SK-N-SH (cell line): ENCODE results near the gene AKAP10. TPM values are rescaled to one million over a fixed set of nuclear protein-coding genes. Genes with fewer than 3 reads are reported as not detected.

Experiments
- CTCF ChIA-PET: fragments of 300-600, 350-600 bp; formaldehyde crosslinking; extraction: SDS; loops from one replicate; lab custom pipeline; 2021; lab: Yijun Ruan, JAX
- POLR2A ChIA-PET: fragments of 350-600 bp; sonication (Branson Sonifier 250); formaldehyde crosslinking; extraction: SDS; loops from one replicate; lab custom pipeline; 2020; ENCODE audit warnings: antibody characterized with exemption, inconsistent platforms; lab: Yijun Ruan, JAX
- DNase-seq: peaks from one replicate; pipeline ENCODE4 v3.0.0; 2012
- H2AFZ ChIP-seq: fragments of 200-600 bp; sonication (generic); 2 replicates; pipeline ENCODE4 v1.8.1; 2016; ENCODE audit warnings: antibody characterized with exemption, mild to moderate bottlenecking, low read depth
- H3F3A ChIP-seq: fragments of 200-600 bp; sonication (generic); replicated peaks from 2 replicates; pipeline ENCODE3; 2016; ENCODE audit warnings: antibody characterized with exemption, mild to moderate bottlenecking; ENCODE audit not compliant: insufficient read depth
- H3K27ac ChIP-seq, 2 experiments: fragments of 200-500 bp in 1 of 2; fragments of 200-600 bp in 1 of 2; sonication (Bioruptor generic) in 1 of 2; sonication (generic), shearing (Covaris generic) in 1 of 2; 2 replicates each; pipeline versions ENCODE4 v1.5.1 to v1.6.1; 2014 to 2016; ENCODE audit warnings: low read depth in 2 of 2, inconsistent platforms in 1 of 2, low read length in 1 of 2, mild to moderate bottlenecking in 1 of 2, mixed read lengths in 1 of 2
- H3K27me3 ChIP-seq: fragments of 200-600 bp; sonication (generic), shearing (Covaris generic); 2 replicates; pipeline ENCODE4 v1.6.1; 2016; ENCODE audit warnings: mixed run types; ENCODE audit not compliant: insufficient read depth
- H3K36me3 ChIP-seq, 2 experiments: fragments of 200-500 bp in 1 of 2; fragments of 200-600 bp in 1 of 2; sonication (Bioruptor generic) in 1 of 2; sonication (generic) in 1 of 2; replicated peaks in 1 of 2; 2 replicates each; pipeline versions ENCODE3 to v1.5.1; 2014 to 2016; ENCODE audit warnings: low read length in 1 of 2, mild to moderate bottlenecking in 1 of 2; ENCODE audit not compliant: insufficient read depth in 2 of 2, control insufficient read depth in 1 of 2
- H3K4me1 ChIP-seq, 2 experiments: fragments of 200-500 bp in 1 of 2; fragments of 200-600 bp in 1 of 2; sonication (Bioruptor generic) in 1 of 2; sonication (generic), shearing (Covaris generic) in 1 of 2; 2 replicates each; pipeline versions ENCODE4 v1.5.1 to v1.6.1; 2014 to 2016; ENCODE audit warnings: low read depth in 1 of 2, low read length in 1 of 2, mixed run types in 1 of 2; ENCODE audit not compliant: insufficient read depth in 2 of 2, control insufficient read depth in 1 of 2
- H3K4me2 ChIP-seq: fragments of 200-600 bp; sonication (generic), shearing (Covaris generic); 2 replicates; pipeline ENCODE4 v1.6.1; 2017; ENCODE audit warnings: mixed run types
- H3K4me3 ChIP-seq, 2 experiments: fragments of 200-500 bp in 1 of 2; fragments of 200-600 bp in 1 of 2; sonication (Bioruptor generic) in 1 of 2; sonication (generic), shearing (Covaris generic) in 1 of 2; 2 replicates each; pipeline versions ENCODE4 v1.5.1 to v1.8.1; 2014 to 2016; ENCODE audit warnings: low read depth in 2 of 2, inconsistent platforms in 1 of 2, low read length in 1 of 2, mild to moderate bottlenecking in 1 of 2, mixed read lengths in 1 of 2, moderate library complexity in 1 of 2
- H3K79me2 ChIP-seq: fragments of 200-600 bp; sonication (generic); 2 replicates; pipeline ENCODE4 v1.8.1; 2017; ENCODE audit warnings: mild to moderate bottlenecking; ENCODE audit not compliant: insufficient read depth
- H3K9ac ChIP-seq: fragments of 200-600 bp; sonication (generic); 2 replicates; pipeline ENCODE4 v1.6.1; 2017; ENCODE audit warnings: mixed run types
- H3K9me2 ChIP-seq: fragments of 200-600 bp; sonication (generic); 2 replicates; pipeline ENCODE4 v1.6.1; 2017; ENCODE audit warnings: mixed run types
- H3K9me3 ChIP-seq: fragments of 200-600 bp; sonication (generic); 2 replicates; pipeline ENCODE4 v1.6.1; 2017; ENCODE audit warnings: mixed run types, mild to moderate bottlenecking, moderate library complexity
- H4K20me1 ChIP-seq: fragments of 200-600 bp; sonication (generic); 2 replicates; pipeline ENCODE4 v1.6.1; 2017; ENCODE audit warnings: mild to moderate bottlenecking, mixed run types; ENCODE audit not compliant: insufficient read depth
- ELF1 ChIP-seq: IDR thresholded peaks from 2 replicates; pipeline ENCODE4 v1.4.0; 2012
- EZH2phosphoT487 ChIP-seq: fragments of 200-600 bp; sonication (generic); IDR thresholded peaks from 2 replicates; pipeline ENCODE4 v1.6.1; 2017; ENCODE audit warnings: low read depth, mixed run types, mild to moderate bottlenecking, antibody characterized with exemption, moderate library complexity, borderline replicate concordance
- FOSL2 ChIP-seq: IDR thresholded peaks from 2 replicates; pipeline ENCODE4 v1.4.0; 2012; ENCODE audit warnings: low read depth, mild to moderate bottlenecking, moderate library complexity, borderline replicate concordance
- FOXM1 ChIP-seq: IDR thresholded peaks from 2 replicates; pipeline ENCODE4 v1.4.0; 2012; ENCODE audit warnings: low read depth, mild to moderate bottlenecking
- GABPA ChIP-seq: IDR thresholded peaks from 2 replicates; pipeline ENCODE4 v1.4.0; 2012; ENCODE audit warnings: low read depth, mild to moderate bottlenecking
- GATA2 ChIP-seq: sonication (generic); formaldehyde crosslinking; IDR thresholded peaks from 2 replicates; pipeline ENCODE4 v1.5.0; 2020; ENCODE audit warnings: mild to moderate bottlenecking, missing genetic modification reagents
- NFIC ChIP-seq: IDR thresholded peaks from 2 replicates; pipeline ENCODE4 v1.4.0; 2012; ENCODE audit warnings: borderline replicate concordance
- PBX3 ChIP-seq: IDR thresholded peaks from 2 replicates; pipeline ENCODE4; 2012
- POLR2AphosphoS5 ChIP-seq: IDR thresholded peaks from 2 replicates; pipeline ENCODE4 v1.6.1; 2012; ENCODE audit warnings: low read depth, low read length
- RAD21 ChIP-seq: IDR thresholded peaks from 2 replicates; pipeline ENCODE4 v1.6.1; 2012; ENCODE audit warnings: mild to moderate bottlenecking, low read length
- RFX5 ChIP-seq: IDR thresholded peaks from 2 replicates; pipeline ENCODE4 v1.6.1; 2012; ENCODE audit warnings: mild to moderate bottlenecking, improper control_type of control experiment, low read length
- RXRA ChIP-seq: IDR thresholded peaks from 2 replicates; pipeline ENCODE4 v1.4.0; 2012; ENCODE audit warnings: low read depth, mild to moderate bottlenecking, borderline replicate concordance
- SMC3 ChIP-seq: IDR thresholded peaks from 2 replicates; pipeline ENCODE4 v1.6.1; 2012; ENCODE audit warnings: low read depth, low read length, improper control_type of control experiment
- TAF1 ChIP-seq: IDR thresholded peaks from 2 replicates; pipeline ENCODE4 v1.6.1; 2012; ENCODE audit warnings: low read depth, mild to moderate bottlenecking, low read length, moderate library complexity, borderline replicate concordance
- TCF12 ChIP-seq: IDR thresholded peaks from 2 replicates; pipeline ENCODE4 v1.4.0; 2012
- TEAD4 ChIP-seq: IDR thresholded peaks from 2 replicates; pipeline ENCODE4 v1.4.0; 2012; ENCODE audit warnings: mild to moderate bottlenecking, borderline replicate concordance; ENCODE audit not compliant: insufficient read depth
- USF1 ChIP-seq: IDR thresholded peaks from 2 replicates; pipeline ENCODE4 v1.4.0; 2012; ENCODE audit warnings: low read depth, borderline replicate concordance
- WGBS: methylation state at CpG from one replicate; pipeline ENCODE4 v1.1.6; 2017; ENCODE audit warnings: low lambda C conversion rate; 5-methylcytosine and 5-hydroxymethylcytosine counted together
- polyA plus RNA-seq, 3 experiments: library from polyadenylated mRNA; depleted of rRNA; stranded (reverse); fragments of >200 nt; gene quantifications; 2 replicates each; pipeline ENCODE4 v1.2.3, GENCODE V29; 2012
- TF ChIP-seq, protein P1 (sequence below): fragments of 200-600 bp; sonication (generic); IDR thresholded peaks from 2 replicates; pipeline ENCODE4 v1.6.1; 2017; ENCODE audit warnings: antibody characterized with exemption, mild to moderate bottlenecking, moderate library complexity
- TF ChIP-seq, protein P2 (sequence below): fragments of 150-350 bp; IDR thresholded peaks from 2 replicates; pipeline ENCODE4 v1.6.1; 2017; ENCODE audit warnings: antibody characterized with exemption, low read length, low read depth, borderline replicate concordance
- TF ChIP-seq, protein P3 (sequence below): fragments of 150-350 bp; IDR thresholded peaks from 2 replicates; pipeline ENCODE4 v1.6.1; 2016; ENCODE audit warnings: mild to moderate bottlenecking, low read depth, low read length

The AKAP10 gene
- polyA plus RNA-seq, 1 of the 3 experiments (the other 2 are of a cell fraction), result 12.7 TPM

DNA sequence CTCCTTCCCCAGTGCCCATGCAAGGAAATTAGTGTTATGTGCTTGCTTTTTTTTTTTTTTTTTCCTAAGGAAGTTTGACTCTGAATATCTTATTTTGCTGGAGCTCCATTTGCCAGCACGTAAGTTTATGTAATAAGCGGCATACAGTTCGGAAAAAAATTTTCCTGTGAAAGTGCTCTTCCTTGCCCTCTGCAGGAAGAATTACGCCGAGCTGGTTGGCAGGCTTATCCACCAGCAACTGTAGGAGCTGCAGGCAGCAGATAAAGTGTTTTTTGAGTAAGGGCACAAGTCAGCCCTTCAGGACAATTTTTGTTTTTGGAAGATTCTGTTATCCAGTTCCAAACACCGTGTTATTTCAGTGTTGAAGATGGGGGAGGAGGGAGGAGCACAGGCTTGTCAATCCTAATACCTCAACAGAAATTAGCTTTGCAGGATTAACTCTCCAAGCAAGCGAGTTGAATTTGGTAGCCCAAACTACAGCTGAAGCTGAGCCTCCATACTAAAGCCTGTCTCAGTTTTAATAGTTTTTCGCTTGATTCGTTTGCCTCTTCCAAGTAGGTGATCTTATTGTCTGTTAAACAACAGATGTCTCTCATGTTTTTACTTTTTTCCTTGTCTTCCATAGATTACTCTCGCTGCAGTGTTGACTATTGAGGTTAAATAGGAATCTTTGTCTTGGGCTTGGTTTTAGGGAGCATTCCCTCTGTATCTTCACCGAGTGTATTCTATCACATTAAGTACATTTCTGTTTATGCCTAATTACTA lies 32.7 kb upstream of the AKAP10 start (continued):
- TF ChIP-seq SMC3 (peak; percentile 42; the same call in 1 of the 2 replicates), TEAD4 (no peak), EZH2phosphoT487 (no peak), PBX3 (no peak), GABPA (no peak), FOSL2 (no peak), TCF12 (no peak), GATA2 (CRISPR knock-in tag) (no peak)
- TF ChIP-seq, protein P1, sequence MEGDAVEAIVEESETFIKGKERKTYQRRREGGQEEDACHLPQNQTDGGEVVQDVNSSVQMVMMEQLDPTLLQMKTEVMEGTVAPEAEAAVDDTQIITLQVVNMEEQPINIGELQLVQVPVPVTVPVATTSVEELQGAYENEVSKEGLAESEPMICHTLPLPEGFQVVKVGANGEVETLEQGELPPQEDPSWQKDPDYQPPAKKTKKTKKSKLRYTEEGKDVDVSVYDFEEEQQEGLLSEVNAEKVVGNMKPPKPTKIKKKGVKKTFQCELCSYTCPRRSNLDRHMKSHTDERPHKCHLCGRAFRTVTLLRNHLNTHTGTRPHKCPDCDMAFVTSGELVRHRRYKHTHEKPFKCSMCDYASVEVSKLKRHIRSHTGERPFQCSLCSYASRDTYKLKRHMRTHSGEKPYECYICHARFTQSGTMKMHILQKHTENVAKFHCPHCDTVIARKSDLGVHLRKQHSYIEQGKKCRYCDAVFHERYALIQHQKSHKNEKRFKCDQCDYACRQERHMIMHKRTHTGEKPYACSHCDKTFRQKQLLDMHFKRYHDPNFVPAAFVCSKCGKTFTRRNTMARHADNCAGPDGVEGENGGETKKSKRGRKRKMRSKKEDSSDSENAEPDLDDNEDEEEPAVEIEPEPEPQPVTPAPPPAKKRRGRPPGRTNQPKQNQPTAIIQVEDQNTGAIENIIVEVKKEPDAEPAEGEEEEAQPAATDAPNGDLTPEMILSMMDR, result peak; percentile 66
- TF ChIP-seq, all 33 proteins: peak for 6

DNA sequence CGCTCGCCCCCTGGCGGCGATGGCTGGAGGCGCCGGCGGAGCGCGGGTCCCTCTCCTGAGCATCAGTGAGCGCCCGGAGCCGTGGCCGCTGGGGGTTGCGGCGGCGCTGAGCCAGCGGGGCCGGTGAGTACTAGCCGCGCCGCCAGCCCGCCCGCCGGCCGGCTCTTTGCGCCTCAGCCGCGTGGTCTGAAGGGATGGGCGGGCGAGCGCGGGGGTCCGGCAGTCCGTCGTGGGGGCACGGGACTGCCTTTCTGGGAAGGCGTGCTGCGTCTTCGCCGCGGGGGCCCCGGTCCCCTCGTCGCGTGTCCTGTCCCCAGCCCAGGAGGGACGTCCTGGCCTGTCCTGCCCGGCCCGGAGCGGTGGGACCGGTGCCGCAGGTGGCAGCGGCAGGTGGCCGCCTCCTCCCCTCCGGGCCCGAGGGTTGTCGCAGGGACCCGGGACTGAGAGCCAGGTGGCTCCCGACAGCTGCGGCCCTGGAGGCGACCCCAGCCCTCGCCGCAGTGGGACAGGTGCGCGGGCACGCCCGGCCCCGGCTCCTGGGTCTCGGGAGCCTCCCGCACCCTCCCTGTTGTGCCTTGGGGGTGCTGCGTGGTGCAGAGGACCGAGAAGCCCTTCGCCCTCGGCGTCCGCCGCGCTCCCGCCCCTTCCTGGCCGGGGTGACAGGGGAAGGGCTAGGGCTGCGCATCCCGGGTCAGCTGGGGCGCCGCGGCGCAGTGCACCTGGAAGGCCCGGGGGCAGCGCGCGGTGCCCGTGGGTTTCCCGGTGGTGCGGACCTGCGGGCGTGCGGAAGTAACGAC lies 31.9 kb upstream of the AKAP10 start, which contains the start of gene SPECC1:
TSS of gene SPECC1 (plus strand) at position 58 of the 797 bp plus-strand sequence. CDS start 87,293 bp downstream, outside the sequence.
- H4K20me1 ChIP-seq, result no peaks in the 10 kb centered on the region
- no peaks in the 10 kb centered on the region; the same call in 1 of the 2 replicates for H3K27me3 ChIP-seq
- peak within 1 kb of the TSS; percentile 93 for H2AFZ ChIP-seq
- ChIA-PET POLR2A (interaction anchor here (0.5 kb wide), 1 partner anchor 15 kb away, joined by 4 read pairs; no protein-coding TSS in a partner anchor), CTCF (interaction anchor here (0.6 to 4.4 kb wide), 45 partner anchors 9 to 305 kb away, joined by 3 to 56 read pairs (median 5); partner anchors contain the start of gene ULK2)
- H3K4me1 ChIP-seq, result peaks cover 0 to 4% of the 10 kb centered on the region in 2 experiments; a peak in 2 of 4 replicates
- 3% methylated on average over 7 of the region's 96 CpGs for WGBS
- peak; percentile 94 for DNase-seq
- no peaks in the 10 kb centered on the region for H3K36me3 ChIP-seq
- H3K4me2 ChIP-seq, result peak within 1 kb of the TSS; percentile 98
- no peaks in the 10 kb centered on the region for H3K9me2 ChIP-seq
- peaks cover 18% of the 10 kb centered on the region for H3F3A ChIP-seq
- H3K4me3 ChIP-seq, result peak within 1 kb of the TSS; percentile 66 to 82
- H3K79me2 ChIP-seq, result no peaks in the 10 kb centered on the region
- peak within 1 kb of the TSS; percentile 32; the same call in 1 of the 2 replicates for H3K9ac ChIP-seq
- no peaks in the 10 kb centered on the region for H3K9me3 ChIP-seq
- peak within 1 kb of the TSS in 1 of 2 experiments; percentile 67; a peak in 1 of 4 replicates for H3K27ac ChIP-seq
- TF ChIP-seq, protein P2, sequence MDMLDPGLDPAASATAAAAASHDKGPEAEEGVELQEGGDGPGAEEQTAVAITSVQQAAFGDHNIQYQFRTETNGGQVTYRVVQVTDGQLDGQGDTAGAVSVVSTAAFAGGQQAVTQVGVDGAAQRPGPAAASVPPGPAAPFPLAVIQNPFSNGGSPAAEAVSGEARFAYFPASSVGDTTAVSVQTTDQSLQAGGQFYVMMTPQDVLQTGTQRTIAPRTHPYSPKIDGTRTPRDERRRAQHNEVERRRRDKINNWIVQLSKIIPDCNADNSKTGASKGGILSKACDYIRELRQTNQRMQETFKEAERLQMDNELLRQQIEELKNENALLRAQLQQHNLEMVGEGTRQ, result no peak
- TF ChIP-seq SMC3, result peak; percentile 32; the same call in 1 of the 2 replicates
- peak; percentile 32; the same call in 1 of the 2 replicates for TF ChIP-seq RAD21
- 0 out of 2 replicates have a peak, but pooled peaks have one; percentile 43 for TF ChIP-seq TAF1
- no peak for TF ChIP-seq USF1
- TF ChIP-seq NFIC, result no peak
- TF ChIP-seq RFX5, result no peak
- no peak for TF ChIP-seq GATA2 (CRISPR knock-in tag)
- TF ChIP-seq, protein P3, sequence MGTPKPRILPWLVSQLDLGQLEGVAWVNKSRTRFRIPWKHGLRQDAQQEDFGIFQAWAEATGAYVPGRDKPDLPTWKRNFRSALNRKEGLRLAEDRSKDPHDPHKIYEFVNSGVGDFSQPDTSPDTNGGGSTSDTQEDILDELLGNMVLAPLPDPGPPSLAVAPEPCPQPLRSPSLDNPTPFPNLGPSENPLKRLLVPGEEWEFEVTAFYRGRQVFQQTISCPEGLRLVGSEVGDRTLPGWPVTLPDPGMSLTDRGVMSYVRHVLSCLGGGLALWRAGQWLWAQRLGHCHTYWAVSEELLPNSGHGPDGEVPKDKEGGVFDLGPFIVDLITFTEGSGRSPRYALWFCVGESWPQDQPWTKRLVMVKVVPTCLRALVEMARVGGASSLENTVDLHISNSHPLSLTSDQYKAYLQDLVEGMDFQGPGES, result no peak
- TF ChIP-seq POLR2AphosphoS5, result no peak
- no peak for TF ChIP-seq TEAD4
- no peak for TF ChIP-seq RXRA
- TF ChIP-seq FOXM1, result no peak
- TF ChIP-seq ELF1, result no peak; the same call in 1 of the 2 replicates
- TF ChIP-seq, protein P1, result peak; percentile 73
